GM23248 (cell line): Measurements from ENCODE around the gene CNTN4.

ENCODE experiments used
- EZH2 ChIP-seq: fragments of 200-600 bp; sonication (generic); IDR thresholded peaks from 2 replicates; pipeline ENCODE4 v1.6.1; 2018; ENCODE audit warnings: antibody characterized with exemption, mild to moderate bottlenecking; ENCODE audit not compliant: insufficient read depth, poor library complexity, severe bottlenecking
- EZH2phosphoT487 ChIP-seq: fragments of 200-600 bp; sonication (generic); IDR thresholded peaks from 2 replicates; pipeline ENCODE4 v1.6.1; 2018; ENCODE audit warnings: antibody characterized with exemption, moderate library complexity, mild to moderate bottlenecking, low read depth; ENCODE audit not compliant: insufficient read depth

DNA sequence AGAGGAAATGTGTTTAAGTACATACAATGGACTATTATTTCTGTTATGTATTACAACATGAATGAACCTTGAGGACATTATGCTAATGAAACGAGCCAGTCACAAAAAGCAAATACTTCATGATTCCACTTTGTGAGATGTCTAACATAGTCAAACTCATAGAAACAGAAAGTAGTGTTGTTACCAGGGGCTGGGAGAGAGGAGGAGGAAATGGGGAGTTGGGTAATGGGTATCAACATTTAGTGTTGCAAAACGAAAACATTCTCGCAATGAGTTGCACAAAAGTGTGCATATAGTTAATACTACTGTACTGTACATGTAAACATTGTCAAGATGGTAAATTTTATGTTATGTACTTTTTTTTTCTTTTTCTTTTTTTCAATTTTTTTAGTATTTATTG, 817.2 kb downstream of the CNTN4 start:
- TF ChIP-seq EZH2 (no peak), EZH2phosphoT487 (no peak)
